Stimulated activated CD8-positive, alpha-beta memory T cell treated with anti-CD3 and anti-CD28 coated beads, Interleukin-12 subunit alpha, Interleukin-12 subunit beta, amount 100 ng/mL, for 24 hours (primary cell): ENCODE results near the gene ZNF823.

Source experiments
- DNase-seq: peaks from one replicate; pipeline ENCODE4 v3.0.0-alpha.2; 2020; ENCODE audit errors: extremely low read depth

The ZNF823 gene

DNA sequence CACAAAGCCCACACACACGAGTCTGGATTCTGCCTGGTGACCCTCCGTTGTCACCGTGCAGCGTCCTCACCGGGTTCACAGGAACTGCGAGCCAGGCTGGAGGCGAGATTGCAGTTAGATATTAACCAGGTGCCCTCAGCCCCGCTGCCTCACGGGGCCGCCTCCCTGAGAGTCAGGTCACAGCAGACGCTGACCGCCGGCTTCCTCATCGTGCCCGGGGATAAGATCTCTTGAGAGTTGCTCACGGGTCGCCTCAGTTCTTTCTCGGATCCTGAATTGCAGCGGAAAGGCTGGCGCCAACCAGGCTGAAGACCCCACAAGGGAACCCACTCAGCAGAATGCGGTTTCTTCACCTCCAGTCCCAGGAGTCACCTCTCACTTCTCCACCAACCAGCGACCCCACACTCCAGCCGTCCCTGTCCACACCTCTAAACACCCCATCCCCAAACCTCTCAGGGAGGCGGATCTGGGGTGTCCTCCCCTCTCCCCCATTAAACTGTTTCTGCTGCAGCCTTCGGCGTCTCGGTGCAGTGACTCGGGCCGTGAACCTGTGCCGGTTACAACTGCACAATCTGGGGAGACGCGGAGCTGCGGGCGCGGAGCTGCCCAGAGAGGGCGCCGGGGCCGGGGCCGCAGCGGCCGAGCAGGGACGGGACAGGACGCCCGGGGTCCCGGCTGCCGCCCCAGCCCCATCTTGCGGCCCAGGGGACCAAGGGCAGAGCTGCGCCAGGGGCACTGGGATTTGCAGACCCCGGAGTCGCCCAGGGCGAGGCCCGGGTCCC is 591 bp downstream of the ZNF823 start:
- DNase-seq = no peak

DNA sequence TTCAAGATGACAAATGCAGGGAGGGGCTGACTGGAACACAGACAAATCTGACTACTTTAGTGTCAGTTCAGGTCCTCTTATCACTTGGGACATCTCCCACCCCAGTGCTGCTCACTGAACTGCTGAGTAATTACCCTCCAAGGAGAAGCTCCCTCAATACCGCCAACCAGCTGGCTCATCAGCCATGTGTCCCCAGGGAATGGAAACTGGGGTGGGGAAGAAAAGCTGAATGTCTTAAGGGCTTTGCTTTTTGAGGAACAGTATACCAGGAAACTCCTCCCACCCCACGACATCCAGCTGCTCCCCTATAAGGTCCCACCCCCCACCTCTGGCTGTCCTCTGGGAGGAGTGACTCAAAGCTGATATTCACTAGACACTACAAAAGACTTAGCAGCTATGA is 2.0 kb downstream of the ZNF823 start:
- DNase-seq = no peak

DNA sequence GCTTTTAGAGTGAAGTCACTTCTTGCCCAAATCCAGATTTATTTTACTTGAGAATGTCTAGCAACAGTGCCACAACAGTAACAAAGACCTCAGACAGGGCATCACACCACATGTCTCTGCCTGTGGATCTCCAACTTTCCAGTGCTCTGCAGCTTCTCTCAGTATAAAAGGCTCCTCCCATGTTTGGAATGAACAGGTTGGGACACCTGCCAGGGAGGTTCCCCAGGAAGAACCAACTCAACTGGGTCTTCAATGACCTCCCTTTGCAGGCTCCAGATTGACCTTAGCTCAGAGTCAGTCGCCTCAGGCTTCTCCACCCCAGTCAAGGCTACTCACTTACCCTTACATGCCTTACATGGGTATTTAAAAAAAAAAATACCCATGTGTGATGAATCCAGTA is 3.4 kb downstream of the ZNF823 start:
- no peak for DNase-seq

DNA sequence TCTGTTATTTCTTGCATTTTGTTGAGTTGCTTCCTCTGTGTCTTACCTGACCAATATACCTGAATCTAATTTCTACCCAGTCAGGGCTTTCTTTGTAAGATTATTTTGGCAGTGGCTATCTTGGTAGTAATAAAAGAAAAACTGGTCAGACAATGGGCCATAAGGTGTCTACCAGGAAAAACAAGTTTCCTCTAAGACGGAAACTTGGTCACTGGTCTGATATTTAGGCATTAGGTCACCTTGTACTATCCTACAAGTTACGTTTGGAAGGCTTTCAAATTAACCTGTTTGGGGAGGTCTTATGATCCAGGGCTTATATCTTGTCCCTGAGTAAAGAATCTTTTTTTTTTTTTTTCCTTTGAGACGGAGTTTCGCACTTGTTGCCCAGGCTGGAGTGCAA is 9.2 kb downstream of the ZNF823 start:
- no peak for DNase-seq

DNA sequence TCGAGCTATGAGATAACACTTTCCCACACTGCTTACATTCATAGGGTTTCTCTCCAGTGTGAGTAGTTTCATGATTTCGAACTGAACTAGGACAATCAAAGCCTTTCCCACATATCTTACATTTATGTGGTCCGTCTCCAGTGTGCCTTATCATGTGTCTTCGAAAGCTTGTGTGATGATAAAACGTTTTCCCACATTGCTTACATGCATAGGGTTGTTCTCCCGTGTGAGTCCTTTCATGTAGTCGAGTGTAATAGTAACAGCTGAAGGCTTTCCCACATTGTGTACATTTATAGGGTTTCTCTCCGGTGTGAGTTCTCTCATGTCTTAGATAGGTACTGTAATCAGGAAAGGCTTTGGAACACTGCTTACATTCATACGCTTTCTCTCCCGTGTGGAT is 16.3 kb downstream of the ZNF823 start:
- no peak for DNase-seq

DNA sequence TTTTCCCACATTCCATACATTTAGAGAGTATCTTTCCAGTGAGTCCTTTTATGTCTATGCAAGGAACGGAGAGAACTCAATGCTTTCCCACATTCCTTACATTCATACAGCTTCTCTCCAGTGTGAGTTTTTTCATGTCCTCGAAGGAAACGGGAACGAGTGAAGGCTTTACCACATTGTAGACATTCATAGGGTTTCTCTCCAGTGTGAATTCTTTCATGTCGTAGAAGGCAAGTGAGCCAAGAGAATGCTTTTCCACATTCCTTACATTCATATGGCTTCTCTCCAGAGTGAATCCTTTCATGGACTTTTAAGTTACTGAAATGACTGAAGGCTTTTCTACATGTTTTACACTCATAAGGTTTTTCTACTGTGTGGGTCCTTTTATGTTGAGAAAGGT is 17.1 kb downstream of the ZNF823 start:
- no peak for DNase-seq

DNA sequence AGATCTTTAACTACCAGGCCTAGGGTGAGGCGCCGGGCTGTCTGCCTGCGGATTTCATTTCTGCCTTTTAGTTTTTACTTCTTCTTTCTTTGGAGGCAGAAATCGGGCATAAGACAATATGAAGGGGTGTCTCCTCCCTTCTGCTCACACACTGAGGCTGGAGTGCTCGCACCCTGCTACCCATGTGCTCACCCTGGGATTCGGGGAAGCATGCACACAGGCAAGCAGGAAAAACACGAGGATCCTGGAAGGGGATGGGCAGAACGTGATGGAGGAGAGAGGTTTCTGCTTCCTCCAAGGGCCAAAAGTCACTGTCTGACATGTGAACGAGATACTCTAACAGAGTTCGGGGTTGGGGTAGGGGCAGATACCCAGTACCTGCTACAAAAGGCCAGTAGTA is 28.4 kb downstream of the ZNF823 start:
- DNase-seq = no peak

DNA sequence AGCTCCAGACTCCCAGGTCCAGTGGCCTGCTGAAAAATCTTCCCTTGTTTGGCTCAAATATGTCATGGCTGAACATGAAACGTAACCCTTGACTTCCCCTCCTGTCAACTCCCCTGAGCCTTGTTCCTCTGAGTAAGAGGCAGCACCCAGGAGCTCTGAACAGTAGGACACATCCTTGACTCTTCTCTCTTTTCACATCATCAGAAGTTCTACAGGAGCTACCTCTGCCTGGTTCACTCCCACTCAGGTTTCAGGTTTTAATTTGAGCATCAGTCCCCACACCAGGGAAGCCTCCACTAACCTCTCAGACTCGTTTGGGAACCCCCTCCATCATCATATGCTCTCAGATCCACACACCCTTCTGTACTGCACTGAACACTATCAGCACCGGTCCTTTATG is 30.3 kb downstream of the ZNF823 start:
- DNase-seq = no peak

DNA sequence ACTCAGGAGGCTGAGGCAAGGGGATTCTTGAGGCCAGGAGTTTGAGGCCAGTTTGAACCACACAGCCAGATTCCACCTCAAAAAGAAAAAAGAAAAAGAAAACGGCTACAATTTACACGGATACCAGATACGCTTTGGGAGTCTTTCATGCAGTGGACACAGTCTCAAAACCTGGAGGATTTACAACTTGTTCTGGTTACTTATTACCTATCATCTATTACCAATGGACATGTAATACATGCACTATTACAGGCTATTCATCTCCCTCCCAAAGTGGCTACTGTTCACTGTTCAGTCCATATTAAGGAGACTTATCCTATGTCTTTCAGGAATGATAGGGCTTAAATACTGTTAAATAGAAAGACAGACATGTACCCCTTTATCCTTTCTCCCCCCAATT is 33.3 kb downstream of the ZNF823 start:
- no peak for DNase-seq

DNA sequence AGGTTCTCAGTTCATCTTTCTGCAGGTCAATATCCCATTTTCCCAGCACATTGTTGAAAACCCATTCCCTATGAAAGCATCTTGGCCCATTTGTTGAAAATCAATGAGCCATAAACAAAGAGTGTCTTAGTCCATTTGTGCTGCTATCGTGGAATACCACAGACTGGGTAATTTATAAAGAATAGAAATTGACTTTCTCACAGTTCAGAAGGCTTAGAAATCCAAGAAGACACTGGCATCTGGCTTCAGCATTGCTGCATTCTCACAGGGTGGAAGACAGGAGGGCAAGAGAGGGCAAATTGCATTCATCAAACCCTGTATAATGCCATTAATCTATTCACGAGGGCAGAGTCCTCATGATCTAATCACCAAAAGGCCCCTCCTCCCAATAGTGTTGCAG is 34.1 kb downstream of the ZNF823 start:
- no peak for DNase-seq

DNA sequence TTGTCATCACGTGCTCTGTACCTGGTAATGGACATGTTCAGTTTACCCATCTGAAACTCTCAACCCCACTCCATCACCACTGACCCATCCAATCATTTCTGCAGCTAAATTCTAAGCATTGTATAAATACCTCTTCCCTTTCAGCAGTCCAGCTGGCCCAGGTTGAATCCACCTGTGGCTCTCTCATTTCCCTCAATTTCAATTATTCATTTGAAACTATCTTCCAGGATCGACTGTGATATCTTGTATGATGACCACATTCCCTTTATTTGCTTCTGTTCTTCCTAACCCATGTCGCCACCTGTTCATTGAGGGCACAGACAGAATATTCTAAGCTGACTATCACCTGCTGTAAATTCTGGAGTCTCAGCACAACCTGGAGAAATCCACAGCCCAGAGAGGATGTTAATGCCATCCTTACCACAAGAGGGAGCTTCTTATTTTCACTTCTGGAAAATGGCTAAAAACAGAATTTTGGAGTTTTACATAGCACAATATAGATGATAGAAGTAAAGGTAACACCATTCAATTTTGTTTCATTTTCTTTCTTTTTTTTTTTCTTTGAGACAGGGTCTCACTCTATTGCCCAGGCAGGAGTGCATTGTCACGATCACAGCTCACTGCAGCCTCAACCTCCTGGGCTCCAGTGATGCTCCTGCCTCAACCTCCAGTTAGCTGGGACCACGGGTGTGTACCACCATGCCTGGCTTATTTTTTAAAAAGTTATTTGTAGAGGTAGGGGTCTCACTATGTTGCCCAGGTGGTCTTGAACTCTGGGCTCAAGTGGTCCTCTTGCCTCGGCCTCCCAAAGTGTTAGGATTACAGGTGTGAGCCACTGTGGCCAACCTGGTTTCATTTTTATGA is 38.6 kb downstream of the ZNF823 start:
- no peak for DNase-seq

DNA sequence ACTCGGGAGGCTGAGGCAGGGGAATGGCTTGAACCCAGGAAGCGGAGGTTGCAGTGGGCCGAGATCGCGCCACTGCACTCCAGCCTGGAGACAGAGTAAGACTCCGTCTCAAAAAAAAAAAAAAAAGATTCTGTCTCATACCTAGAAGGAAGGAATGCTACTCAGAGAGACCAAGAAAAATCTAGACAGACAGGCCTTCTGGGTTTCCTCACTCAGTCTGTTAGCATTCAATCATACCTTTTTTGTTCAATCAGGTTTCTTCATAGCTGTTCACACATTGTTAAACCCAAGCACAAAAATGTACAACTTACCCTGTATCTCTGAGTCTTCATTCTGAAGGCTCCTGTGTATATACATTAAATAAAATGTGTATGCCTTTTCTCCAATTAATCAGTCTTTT is 40.5 kb downstream of the ZNF823 start:
- no peak for DNase-seq

DNA sequence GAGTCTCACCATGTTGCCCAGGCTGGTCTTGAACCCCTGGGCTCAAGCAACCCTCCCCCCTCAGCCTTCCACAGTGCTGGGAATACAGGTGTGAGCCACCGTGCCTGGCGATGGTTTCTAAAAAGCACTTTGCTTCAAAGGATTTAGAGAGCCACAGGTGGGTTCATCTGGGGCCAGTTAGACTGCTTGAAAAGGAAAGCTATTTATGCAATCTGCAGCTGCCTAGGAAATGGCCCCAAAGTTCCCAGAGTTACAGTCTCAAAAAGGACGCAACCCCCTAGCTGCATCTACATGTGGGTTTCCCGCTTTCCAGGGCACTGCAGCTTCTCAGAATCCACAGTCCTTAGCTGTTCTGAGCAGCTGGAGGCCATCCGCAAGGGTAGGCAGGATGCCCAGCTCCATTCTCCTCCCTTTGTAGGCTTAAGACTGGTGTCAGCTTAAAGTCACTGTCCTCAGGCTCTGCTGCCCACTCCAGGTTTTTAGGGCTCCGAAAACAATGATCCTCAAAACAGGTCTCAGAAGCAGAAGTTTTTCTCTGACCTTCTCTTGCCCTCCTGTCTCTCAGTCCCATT is 41.4 kb downstream of the ZNF823 start:
- DNase-seq = no peak

DNA sequence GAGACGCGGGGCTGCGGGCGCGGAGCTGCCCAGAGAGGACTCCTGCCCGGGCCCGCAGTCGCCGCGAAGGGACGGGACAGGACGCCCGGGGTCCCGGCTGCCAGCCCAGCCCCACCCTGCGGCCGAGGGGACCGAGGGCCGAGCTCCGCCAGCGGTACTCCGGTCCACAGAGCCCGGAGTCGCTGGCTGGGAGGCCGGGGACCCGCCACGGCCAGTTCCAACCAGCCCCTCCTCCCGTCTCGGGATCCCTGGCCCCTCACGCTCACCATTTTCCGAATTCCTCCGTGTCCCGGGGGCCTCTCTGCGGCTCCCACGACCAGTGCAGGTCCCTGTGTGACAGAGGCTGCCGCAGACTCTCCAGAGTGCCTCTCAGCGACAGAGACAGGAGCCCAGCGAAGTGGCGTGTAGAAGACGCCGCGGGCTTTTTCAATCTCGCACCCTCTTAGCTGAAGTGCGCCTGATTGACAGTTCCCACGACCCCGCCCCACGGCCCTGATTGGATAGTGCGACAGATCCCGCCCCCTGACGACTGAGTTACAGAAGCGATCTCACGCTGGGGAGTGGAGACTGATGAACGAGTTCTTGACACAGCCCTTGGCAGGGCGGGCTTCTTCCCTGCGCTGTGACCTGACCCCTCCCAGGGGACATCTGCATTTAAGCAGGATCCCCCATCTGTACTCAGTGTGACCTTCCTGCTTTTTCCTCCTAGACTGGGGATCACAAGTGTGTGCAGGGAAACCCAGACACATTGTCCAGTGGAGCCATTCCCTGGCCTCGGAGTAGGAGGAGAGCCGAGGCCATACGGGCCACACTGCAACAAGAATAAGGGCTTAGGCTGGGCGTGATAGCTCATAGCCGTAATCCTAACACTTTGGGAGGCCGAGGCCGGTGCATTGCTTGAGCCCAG is 44.0 kb downstream of the ZNF823 start:
- DNase-seq = peak; percentile 76

DNA sequence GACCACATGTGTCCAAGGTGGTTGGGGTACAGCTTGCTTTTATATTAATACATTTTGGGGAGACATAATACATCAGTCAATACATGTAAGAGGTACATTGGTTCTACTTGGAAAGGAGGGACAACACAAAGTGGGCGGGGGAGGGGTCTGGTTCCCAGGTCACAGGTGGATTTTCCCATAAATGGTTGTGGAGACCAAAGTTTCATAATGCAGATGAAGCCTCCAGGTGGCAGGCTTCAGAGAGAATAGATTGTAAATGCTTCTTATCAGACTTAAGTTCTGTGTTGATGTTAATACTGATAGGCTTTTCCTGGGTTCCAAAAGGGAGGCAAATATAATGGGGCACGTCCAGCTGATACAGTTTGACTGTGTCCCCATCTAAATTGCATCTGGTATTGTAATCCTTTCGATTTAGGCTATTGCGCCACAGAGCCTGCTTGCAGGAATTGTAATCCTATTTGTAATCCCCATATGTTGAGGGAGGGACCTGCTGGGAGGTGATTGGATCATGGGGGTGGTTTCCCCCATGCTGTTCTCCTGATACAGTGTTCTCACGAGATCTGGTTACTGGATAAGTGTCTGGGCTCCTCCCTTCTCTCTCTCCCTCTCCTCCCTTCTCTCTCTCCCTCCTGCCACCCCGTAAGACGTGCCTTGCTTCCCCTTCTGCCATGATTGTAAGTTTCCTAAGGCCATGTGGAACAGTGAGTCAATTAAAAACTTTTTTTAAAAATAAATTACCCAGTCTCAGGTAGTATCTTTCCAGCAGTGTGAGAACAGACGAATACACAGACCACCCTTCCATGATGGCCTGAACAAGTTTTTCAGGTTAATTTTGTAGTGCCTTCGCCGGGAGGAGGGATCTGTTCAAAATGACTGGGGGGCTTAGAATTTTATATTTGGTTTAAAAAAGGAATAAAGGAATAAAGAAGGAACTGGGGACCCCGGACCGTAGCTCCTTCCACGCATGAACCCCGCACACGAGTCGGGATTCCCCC is 44.9 kb downstream of the ZNF823 start:
- DNase-seq = no peak

DNA sequence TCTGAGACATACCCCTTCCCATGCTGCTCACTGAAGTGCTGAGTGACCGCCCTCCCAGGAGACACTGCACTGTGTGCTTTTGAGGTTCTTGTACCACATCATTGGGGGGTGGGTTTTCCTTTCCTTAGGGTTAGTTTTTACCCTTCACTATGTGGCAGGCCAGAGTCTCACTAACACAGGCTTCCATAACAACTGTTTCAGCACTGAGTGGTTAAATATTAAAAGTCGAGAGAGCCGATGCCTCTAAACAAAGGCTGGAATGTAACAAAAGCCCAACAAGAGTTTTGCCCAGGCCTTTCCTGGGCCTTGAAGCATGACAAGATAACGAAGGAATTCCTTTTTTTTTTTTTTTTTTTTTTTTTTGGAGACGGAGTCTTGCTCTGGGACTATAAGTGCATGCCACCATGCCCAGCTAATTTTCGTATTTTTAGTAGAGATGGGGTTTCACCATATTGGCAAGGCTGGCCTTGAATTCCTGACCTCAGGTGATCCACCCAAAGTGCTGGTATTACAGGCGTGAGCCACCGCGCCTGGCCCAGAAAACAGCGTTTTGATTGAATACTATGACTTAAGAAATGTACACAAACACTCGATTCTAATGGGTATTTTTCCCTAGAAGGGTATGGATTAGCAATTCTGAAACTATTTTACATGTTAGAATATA is 46.5 kb downstream of the ZNF823 start:
- no peak for DNase-seq

DNA sequence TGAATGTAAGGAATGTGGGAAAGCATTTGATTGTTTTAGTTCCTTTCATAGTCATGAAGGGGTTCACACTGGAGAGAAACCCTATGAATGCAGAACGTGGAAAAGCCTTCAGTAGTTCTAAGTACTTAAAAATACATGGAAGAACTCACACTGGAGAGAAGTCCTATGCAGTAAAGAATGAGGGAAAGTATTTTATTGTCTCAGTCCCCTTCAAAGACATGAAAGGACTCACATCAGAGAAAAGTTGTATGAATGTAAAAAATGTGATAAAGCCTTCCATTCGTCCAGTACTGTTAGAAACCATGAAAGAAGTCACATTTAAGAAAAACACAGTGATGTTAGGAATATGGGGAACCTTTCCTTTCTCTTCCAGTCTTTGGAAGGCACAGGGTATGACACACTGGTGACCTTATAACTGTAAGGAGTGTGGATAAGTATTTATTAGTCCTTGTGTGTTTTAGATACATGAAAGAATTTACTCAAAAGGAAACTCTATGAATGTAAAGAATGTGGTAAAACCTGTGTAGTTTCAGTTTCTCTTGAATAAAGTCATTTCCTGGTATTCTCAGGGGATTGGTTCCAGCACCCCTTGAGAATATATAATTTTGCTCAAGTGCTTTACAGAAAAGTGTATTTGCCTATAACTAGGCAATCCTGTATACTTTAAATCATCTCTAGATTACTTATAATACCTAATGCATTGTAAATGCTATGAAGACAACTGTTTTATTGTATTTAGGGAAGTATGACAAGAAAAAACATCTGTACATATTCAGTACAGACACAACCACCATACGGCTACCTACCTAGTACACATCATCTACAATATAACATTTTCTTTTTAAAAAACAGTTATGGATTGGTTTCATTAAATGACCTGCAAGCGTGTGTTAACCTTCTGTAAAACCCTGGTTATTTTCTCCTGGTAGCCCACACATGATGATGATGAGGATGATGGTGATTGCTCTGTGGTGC is 52.8 kb downstream of the ZNF823 start:
- no peak for DNase-seq

DNA sequence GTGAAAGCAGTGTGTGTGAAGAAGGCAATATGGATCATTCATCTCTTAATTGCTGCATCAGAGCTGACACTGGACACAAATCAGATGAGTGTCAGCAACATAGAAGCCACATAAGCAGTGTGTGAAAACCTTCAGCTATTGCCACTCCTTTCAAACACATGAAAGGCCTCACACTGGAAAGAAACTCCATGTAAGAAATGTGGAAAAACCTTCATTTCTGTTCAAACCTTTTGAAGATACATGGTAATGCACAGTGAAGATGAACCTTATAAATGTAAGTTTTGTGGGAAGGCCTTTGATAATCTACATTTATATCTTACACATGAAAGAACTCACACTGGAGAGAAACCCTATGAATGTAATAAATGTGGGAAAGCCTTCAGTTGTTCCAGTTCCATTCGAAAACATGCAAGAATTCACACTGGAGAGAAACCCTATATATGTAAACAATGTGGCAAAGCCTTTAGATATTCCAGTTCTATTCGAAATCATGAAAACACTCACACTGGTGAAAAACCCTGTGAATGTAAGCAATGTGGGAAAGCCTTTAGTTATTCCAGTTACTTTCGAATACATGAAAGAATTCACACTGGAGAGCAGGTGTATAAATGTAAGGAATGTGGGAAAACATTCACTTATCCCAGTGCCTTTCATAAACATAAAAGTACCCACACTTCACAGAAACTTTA is 53.6 kb downstream of the ZNF823 start:
- no peak for DNase-seq
